Neuronal stem cell (in vitro differentiated cells): Measurements from ENCODE around the gene SH3GL1.
A peak's percentile ranks its signal among the peaks of the same experiment; 100 is the strongest.

Experiments
- DNase-seq: peaks from one replicate; pipeline ENCODE4 v3.0.0-alpha.2; 2013; ENCODE audit warnings: low spot score
- H2AFZ ChIP-seq: one replicate; pipeline ENCODE4 v1.6.1; 2013; ENCODE audit warnings: mild to moderate bottlenecking, low read length, inconsistent platforms
- H2AK5ac ChIP-seq: 2 replicates; pipeline ENCODE4 v1.6.1; 2013; ENCODE audit warnings: low read depth, mild to moderate bottlenecking, inconsistent platforms, low read length, moderate library complexity, mixed read lengths
- H2BK120ac ChIP-seq: 2 replicates; pipeline ENCODE4 v1.6.1; 2013; ENCODE audit warnings: low read depth, mild to moderate bottlenecking, inconsistent platforms, low read length, moderate library complexity, mixed read lengths
- H2BK12ac ChIP-seq: one replicate; pipeline ENCODE4 v1.6.1; 2013; ENCODE audit warnings: low read length, inconsistent platforms
- H2BK15ac ChIP-seq: 2 replicates; pipeline ENCODE4 v1.6.1; 2013; ENCODE audit warnings: mild to moderate bottlenecking, low read length, inconsistent platforms, mixed read lengths
- H2BK5ac ChIP-seq: one replicate; pipeline ENCODE4 v1.6.1; 2013; ENCODE audit warnings: inconsistent platforms, mild to moderate bottlenecking, low read length, moderate library complexity
- H3K14ac ChIP-seq: one replicate; pipeline ENCODE4 v1.6.1; 2013; ENCODE audit warnings: low read length, inconsistent platforms
- H3K18ac ChIP-seq: 2 replicates; pipeline ENCODE4 v1.6.1; 2013; ENCODE audit warnings: low read length, inconsistent platforms
- H3K23ac ChIP-seq: 2 replicates; pipeline ENCODE4 v1.6.1; 2013; ENCODE audit warnings: low read depth, mild to moderate bottlenecking, mixed read lengths, low read length, inconsistent platforms; ENCODE audit not compliant: poor library complexity
- H3K27ac ChIP-seq: replicated peaks from 3 replicates; pipeline ENCODE4 v1.5.1; 2013; ENCODE audit warnings: low read length, inconsistent platforms
- H3K27me3 ChIP-seq, 3 experiments: 2 replicates each; pipeline ENCODE4 v1.6.1; 2013; ENCODE audit warnings: low read length in 3 of 3, mild to moderate bottlenecking in 2 of 3, inconsistent platforms in 1 of 3, low read depth in 1 of 3, mixed read lengths in 1 of 3, moderate library complexity in 1 of 3; ENCODE audit not compliant: control insufficient read depth in 3 of 3, insufficient read depth in 3 of 3
- H3K36me3 ChIP-seq, 2 donors: replicated peaks in 1 of 2; 2 replicates each; pipeline ENCODE4 v1.6.1; 2013; ENCODE audit warnings: low read length in 2 of 2; ENCODE audit not compliant: control insufficient read depth in 2 of 2, insufficient read depth in 2 of 2
- H3K4ac ChIP-seq: 2 replicates; pipeline ENCODE4 v1.6.1; 2013; ENCODE audit warnings: inconsistent platforms, mild to moderate bottlenecking, low read length, moderate library complexity
- H3K4me1 ChIP-seq, 2 donors: 1 replicate in 1 of 2; 2 replicates in 1 of 2; pipeline ENCODE4 v1.6.1; 2013; ENCODE audit warnings: low read length in 2 of 2, low read depth in 1 of 2; ENCODE audit not compliant: control insufficient read depth in 2 of 2, insufficient read depth in 1 of 2
- H3K4me2 ChIP-seq: one replicate; pipeline ENCODE4 v1.6.1; 2013; ENCODE audit warnings: mild to moderate bottlenecking, low read length, inconsistent platforms; ENCODE audit not compliant: insufficient read depth, poor library complexity, severe bottlenecking
- H3K4me3 ChIP-seq, 2 donors: 2 replicates each; pipeline ENCODE4 v1.5.1; 2013; ENCODE audit warnings: low read length in 2 of 2, mild to moderate bottlenecking in 2 of 2, inconsistent platforms in 1 of 2, moderate library complexity in 1 of 2
- H3K79me1 ChIP-seq: one replicate; pipeline ENCODE4 v1.6.1; 2013; ENCODE audit warnings: low read depth, mild to moderate bottlenecking, inconsistent platforms, low read length, moderate library complexity
- H3K9ac ChIP-seq: one replicate; pipeline ENCODE4 v1.6.1; 2013; ENCODE audit warnings: mild to moderate bottlenecking, low read depth, low read length, inconsistent platforms; ENCODE audit not compliant: poor library complexity
- H3K9me3 ChIP-seq, 2 donors: replicated peaks in 1 of 2; 2 replicates each; pipeline versions ENCODE3 to v1.6.1; 2013; ENCODE audit warnings: low read length in 2 of 2, mild to moderate bottlenecking in 2 of 2, inconsistent platforms in 1 of 2, low read depth in 1 of 2, mixed read lengths in 1 of 2, moderate library complexity in 1 of 2; ENCODE audit not compliant: control insufficient read depth in 2 of 2, insufficient read depth in 1 of 2
- H4K8ac ChIP-seq: one replicate; pipeline ENCODE4 v1.6.1; 2013; ENCODE audit warnings: low read depth, mild to moderate bottlenecking, inconsistent platforms, low read length, moderate library complexity
- H4K91ac ChIP-seq: one replicate; pipeline ENCODE4 v1.6.1; 2013; ENCODE audit warnings: low read length, low read depth, mild to moderate bottlenecking, inconsistent platforms; ENCODE audit not compliant: poor library complexity
- WGBS, 2 donors: extraction: QIAGEN DNeasy Blood & Tissue Kit; methylation state at CpG; one replicate each; pipeline ENCODE4 v1.1.7; 2013; ENCODE audit warnings: missing lambda C conversion rate in 2 of 2, mixed read lengths in 1 of 2; ENCODE audit not compliant: insufficient read length in 2 of 2, insufficient replicate concordance in 1 of 2; ENCODE audit errors: extremely low coverage in 2 of 2; 5-methylcytosine and 5-hydroxymethylcytosine counted together

The SH3GL1 gene

GRCh38 chr19:4389064-4389375 is 11.3 kb downstream of the SH3GL1 start:
- H2BK5ac ChIP-seq = peak overlapping the region; percentile 85
- H3K9ac ChIP-seq = peak overlapping the region; percentile 75
- no peaks in the 10 kb centered on the region for H3K27me3 ChIP-seq
- H2BK15ac ChIP-seq = peak overlapping the region; percentile 7
- H3K79me1 ChIP-seq = peaks cover 18% of the 10 kb centered on the region
- H2AK5ac ChIP-seq = peak overlapping the region; percentile 50
- peak overlapping the region; percentile 48 for H3K27ac ChIP-seq
- no peak overlapping the region for H3K4me2 ChIP-seq
- H3K4ac ChIP-seq = no peak overlapping the region
- H3K9me3 ChIP-seq = no peaks in the 10 kb centered on the region
- H4K8ac ChIP-seq = no peak overlapping the region
- peak overlapping the region; percentile 3 for H3K18ac ChIP-seq
- no peak for DNase-seq
- H3K36me3 ChIP-seq = peaks cover 0 to 41% of the 10 kb centered on the region in 2 donors
- no peak overlapping the region for H3K23ac ChIP-seq
- H3K4me1 ChIP-seq = peaks cover 38 to 47% of the 10 kb centered on the region in 2 donors
- no peak overlapping the region for H3K4me3 ChIP-seq
- peak overlapping the region; percentile 0 for H3K14ac ChIP-seq
- no peak overlapping the region for H4K91ac ChIP-seq
- H2BK12ac ChIP-seq = peak overlapping the region; percentile 36
- no peak overlapping the region for H2AFZ ChIP-seq
- WGBS, 2 donors = no CpG with 5 or more reads among the region's 9 CpGs
- no peak overlapping the region for H2BK120ac ChIP-seq

GRCh38 chr19:4388337-4389063 is 11.8 kb downstream of the SH3GL1 start:
- Histone ChIP-seq H4K8ac (no peak overlapping the region), H3K4me3 (no peak overlapping the region), H2BK12ac (peak overlapping the region; percentile 36), H3K4me1 (peaks cover 37 to 44% of the 10 kb centered on the region in 2 donors), H3K27ac (peak overlapping the region; percentile 48), H3K23ac (no peak overlapping the region), H2BK15ac (peak overlapping the region; percentile 7), H2AFZ (no peak overlapping the region), H3K9me3 (no peaks in the 10 kb centered on the region), H2BK120ac (no peak overlapping the region), H4K91ac (no peak overlapping the region), H3K18ac (peak overlapping the region; percentile 3), H3K79me1 (peaks cover 18% of the 10 kb centered on the region), H3K4ac (no peak overlapping the region), H2BK5ac (peak overlapping the region; percentile 85), H3K9ac (peak overlapping the region; percentile 75), H3K27me3 (no peaks in the 10 kb centered on the region), H2AK5ac (peak overlapping the region; percentile 50), H3K14ac (peak overlapping the region; percentile 0), H3K4me2 (no peak overlapping the region), H3K36me3 (peaks cover 2 to 46% of the 10 kb centered on the region in 2 donors)
- WGBS, 2 donors = no CpG with 5 or more reads among the region's 16 CpGs
- DNase-seq = no peak

GRCh38 chr19:4386041-4386782 is 14.1 kb downstream of the SH3GL1 start:
- Histone ChIP-seq H3K4me2 (no peak overlapping the region), H3K27me3 (no peaks in the 10 kb centered on the region), H3K4me1 (peaks cover 26 to 30% of the 10 kb centered on the region in 2 donors), H3K4ac (no peak overlapping the region), H3K79me1 (peaks cover 15% of the 10 kb centered on the region), H3K4me3 (no peak overlapping the region), H2AFZ (no peak overlapping the region), H3K18ac (no peak overlapping the region), H4K91ac (no peak overlapping the region), H3K27ac (no peak overlapping the region), H3K9me3 (no peaks in the 10 kb centered on the region), H4K8ac (no peak overlapping the region), H2BK5ac (peak overlapping the region; percentile 57), H3K36me3 (peaks cover 3 to 45% of the 10 kb centered on the region in 2 donors), H3K9ac (peak overlapping the region; percentile 24), H2BK15ac (no peak overlapping the region), H2BK120ac (no peak overlapping the region), H3K23ac (peak overlapping the region; percentile 50), H3K14ac (no peak overlapping the region), H2BK12ac (no peak overlapping the region), H2AK5ac (peak overlapping the region; percentile 17)
- no peak for DNase-seq
- WGBS, 2 donors = no CpG with 5 or more reads among the region's 13 CpGs
